ENCODE results near the gene NCOA5. TPM values are rescaled to one million over a fixed set of nuclear protein-coding genes. Genes with fewer than 3 reads are reported as not detected.
A peak's percentile ranks its signal among the peaks of the same experiment; 100 is the strongest.

Gene NCOA5
- total and polyA plus RNA-seq, 5 experiments from 2014 or later: 13.0 to 43.9 (median 36.0) TPM

DNA sequence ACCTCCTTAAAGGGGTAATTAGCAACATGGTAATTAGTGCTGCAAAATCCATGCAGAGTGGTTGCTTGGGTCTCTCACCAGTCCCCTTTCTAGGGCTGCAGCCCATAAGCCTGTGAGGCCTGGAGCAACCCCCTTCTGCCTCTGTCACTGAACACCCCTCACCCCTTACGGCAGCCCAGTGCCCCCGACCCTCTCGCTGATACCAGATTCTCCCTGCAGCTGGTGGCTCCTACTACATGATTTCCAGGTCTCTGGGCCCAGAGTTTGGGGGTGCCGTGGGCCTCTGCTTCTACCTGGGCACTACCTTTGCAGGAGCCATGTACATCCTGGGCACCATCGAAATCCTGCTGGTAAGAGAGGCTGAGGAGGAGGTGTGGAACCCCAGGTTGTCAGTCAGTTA is 52.7 kb downstream of the NCOA5 start:
- H3K36me3 Mint-ChIP-seq: peaks cover 0 to 5% (median 0%) of the 10 kb centered on the region in 3 donors
- H3K27me3 Mint-ChIP-seq: peaks cover 47 to 68% (median 58%) of the 10 kb centered on the region in 5 donors
- no peak overlapping the region for H3K27ac Mint-ChIP-seq
- H3K9me3 Mint-ChIP-seq: peaks cover 0 to 8% (median 0%) of the 10 kb centered on the region in 9 donors
- no peak for DNase-seq
- no peak overlapping the region for H3K4me3 Mint-ChIP-seq
- H3K4me1 Mint-ChIP-seq: peaks cover 0 to 4% (median 0%) of the 10 kb centered on the region in 4 donors
- no peak for ATAC-seq
- POLR2A ChIA-PET: no interaction called here

DNA sequence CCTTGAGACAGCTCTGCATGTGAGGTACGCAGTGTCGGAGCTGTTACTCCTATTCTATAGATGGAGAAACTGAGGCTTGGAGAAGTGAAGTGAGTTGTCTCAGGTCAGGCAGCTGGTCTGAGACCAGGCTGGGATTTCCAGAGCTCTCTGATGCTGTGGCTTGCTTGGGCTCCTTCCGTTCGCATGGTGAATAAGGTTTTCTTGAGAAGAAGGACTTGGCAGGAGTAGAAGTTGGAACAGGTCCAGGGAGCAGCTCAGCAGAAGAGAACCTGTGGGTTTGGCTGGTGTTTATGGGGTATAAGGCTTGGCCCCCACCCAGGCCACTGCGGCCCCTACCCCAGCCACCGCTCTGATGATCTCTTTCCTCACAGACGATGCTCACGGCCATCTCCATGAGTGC is 53.4 kb downstream of the NCOA5 start:
- no peak overlapping the region for H3K4me3 Mint-ChIP-seq
- no peaks in the 10 kb centered on the region for H3K36me3 Mint-ChIP-seq
- H3K27me3 Mint-ChIP-seq: peaks cover 41 to 64% (median 55%) of the 10 kb centered on the region in 5 donors
- no peak overlapping the region for H3K27ac Mint-ChIP-seq
- POLR2A ChIA-PET: no interaction called here
- peaks cover 0 to 1% (median 0%) of the 10 kb centered on the region in 9 donors for H3K9me3 Mint-ChIP-seq
- no peak for DNase-seq
- ATAC-seq: no peak
- peaks cover 0 to 4% (median 0%) of the 10 kb centered on the region in 4 donors for H3K4me1 Mint-ChIP-seq

DNA sequence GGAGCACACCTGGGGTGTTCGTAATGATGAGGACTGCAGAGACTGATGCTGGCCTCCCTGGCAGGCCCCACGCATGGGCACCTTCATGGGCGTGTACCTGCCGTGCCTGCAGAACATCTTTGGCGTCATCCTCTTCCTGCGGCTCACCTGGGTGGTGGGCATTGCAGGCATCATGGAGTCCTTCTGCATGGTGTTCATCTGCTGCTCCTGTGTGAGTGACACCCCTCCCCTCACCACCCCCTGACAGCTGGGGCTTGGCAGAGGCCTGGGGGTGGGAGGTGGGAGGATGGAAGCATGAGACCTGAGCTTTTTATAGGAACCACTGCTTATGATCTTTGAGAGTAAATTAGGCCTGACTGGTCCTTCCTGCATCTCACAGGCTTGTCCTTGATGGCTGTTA is 54.0 kb downstream of the NCOA5 start:
- ATAC-seq (no peak), DNase-seq (no peak)
- Mint-ChIP-seq H3K9me3 (no peaks in the 10 kb centered on the region), H3K27me3 (peaks cover 36 to 64% (median 49%) of the 10 kb centered on the region in 5 donors), H3K4me1 (peaks cover 0 to 4% (median 0%) of the 10 kb centered on the region in 4 donors), H3K4me3 (no peak overlapping the region), H3K27ac (no peak overlapping the region), H3K36me3 (no peaks in the 10 kb centered on the region)
- POLR2A ChIA-PET: no interaction called here

DNA sequence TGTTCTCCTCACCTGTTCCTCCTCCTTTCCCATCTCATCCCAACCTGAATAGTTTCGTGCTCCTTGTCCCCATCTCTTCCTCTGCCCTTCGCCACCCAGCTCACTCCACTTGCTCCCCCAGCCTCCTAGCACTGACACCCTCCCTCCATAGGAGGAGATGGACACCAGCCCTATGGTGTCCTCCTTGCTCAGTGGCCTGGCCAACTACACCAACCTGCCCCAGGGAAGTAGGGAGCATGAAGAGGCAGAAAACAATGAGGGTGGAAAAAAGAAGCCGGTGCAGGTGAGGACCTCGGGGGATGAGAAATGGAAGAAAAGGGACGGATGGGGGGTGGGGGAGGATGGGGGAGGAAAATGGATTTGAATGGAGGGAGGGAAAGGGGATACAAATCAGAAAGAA is 54.5 kb downstream of the NCOA5 start:
- Mint-ChIP-seq H3K27me3 (peaks cover 33 to 63% (median 44%) of the 10 kb centered on the region in 5 donors), H3K27ac (no peak overlapping the region), H3K4me3 (no peak overlapping the region), H3K9me3 (no peaks in the 10 kb centered on the region), H3K36me3 (peaks cover 0 to 2% (median 0%) of the 10 kb centered on the region in 3 donors), H3K4me1 (peaks cover 0 to 4% (median 0%) of the 10 kb centered on the region in 4 donors)
- POLR2A ChIA-PET: no interaction called here
- DNase-seq: no peak
- ATAC-seq: no peak

DNA sequence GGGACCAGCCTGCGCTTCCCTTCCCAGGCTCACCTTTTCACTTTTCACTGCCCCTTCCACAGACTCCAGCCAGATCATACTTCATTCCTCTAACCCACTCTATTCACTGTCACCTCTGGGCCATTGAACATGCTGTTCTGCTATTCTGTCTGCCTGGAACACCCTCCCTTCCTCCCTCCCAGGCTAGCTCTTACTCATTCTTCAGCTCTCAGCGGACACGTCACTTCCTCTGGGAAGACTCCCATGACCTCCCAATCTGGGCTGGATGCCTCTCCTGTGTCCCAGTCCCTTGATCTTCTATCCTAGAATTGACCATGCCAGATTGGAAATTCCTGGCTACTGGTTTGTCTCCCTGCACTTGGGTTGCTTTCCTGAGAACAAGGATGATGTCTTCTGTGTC is 55.7 kb downstream of the NCOA5 start:
- Mint-ChIP-seq H3K4me3 (no peak overlapping the region), H3K36me3 (peaks cover 0 to 2% (median 0%) of the 10 kb centered on the region in 3 donors), H3K27ac (no peak overlapping the region), H3K9me3 (peaks cover 0 to 3% (median 0%) of the 10 kb centered on the region in 9 donors), H3K27me3 (peaks cover 32 to 69% (median 52%) of the 10 kb centered on the region in 5 donors), H3K4me1 (peaks cover 0 to 4% (median 0%) of the 10 kb centered on the region in 4 donors)
- DNase-seq (no peak), ATAC-seq (no peak)
- POLR2A ChIA-PET: no interaction called here

DNA sequence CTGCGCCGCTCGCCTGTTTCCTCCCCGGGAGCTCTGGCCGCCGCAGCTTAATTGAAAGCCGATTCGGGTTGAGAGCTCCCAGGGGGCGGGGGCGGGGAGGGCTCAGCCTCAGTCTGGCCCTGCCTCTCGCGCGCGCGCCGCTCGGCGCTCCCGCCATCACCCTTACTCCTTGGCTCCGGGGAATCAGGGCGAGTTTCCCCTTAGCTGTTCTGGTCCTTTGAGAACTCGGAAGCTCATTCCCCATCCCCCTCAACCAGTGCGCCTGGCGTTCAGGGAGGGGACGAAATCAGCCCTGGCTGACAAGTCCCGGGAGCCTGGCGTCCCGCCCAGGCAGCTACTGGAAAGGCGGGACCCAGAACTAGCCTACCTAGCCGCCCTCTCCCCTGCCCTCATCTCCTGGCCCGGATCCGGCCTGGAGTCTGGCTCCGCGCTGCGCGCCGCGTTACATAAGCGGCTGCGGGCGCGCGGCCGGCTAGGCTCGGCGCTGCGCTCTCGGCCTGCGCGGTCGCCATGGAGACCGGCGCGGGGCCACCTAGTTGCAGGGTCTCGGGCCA is 58.0 kb downstream of the NCOA5 start:
- POLR2A ChIA-PET: no interaction called here
- Mint-ChIP-seq H3K27me3 (peaks cover 35 to 88% (median 61%) of the 10 kb centered on the region in 5 donors), H3K27ac (no peak overlapping the region), H3K36me3 (peaks cover 0 to 2% (median 0%) of the 10 kb centered on the region in 3 donors), H3K4me3 (no peak overlapping the region), H3K4me1 (peaks cover 0 to 4% (median 0%) of the 10 kb centered on the region in 4 donors), H3K9me3 (peaks cover 0 to 3% (median 0%) of the 10 kb centered on the region in 9 donors)
- ATAC-seq (no peak), DNase-seq (no peak)

DNA sequence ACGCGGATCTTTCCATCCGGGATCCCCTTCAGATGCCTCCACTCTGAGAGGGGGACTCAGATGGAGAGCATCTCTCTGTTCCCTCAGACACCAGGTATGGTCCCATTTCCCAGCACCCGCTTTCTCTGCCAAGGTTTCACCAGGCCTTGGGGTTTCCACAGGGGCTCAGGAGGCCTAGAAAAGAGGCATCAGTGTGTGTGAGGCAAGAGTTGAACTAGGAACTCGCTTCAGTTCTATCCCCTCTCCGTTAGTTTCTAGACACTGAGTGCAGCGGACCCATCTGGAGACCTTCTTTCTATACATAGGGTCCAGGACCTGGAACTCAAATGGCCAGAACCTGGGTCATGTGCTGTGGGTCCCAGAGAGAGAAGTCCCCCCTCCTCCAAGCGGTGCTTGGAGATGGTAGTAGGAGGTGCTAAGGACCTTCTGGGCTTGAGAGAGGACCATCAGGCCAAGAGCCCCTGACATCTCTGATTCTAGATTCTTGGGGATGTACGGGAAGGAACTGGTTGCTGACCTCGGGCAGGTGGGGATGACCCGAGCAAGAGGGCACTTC is 58.7 kb downstream of the NCOA5 start:
- ATAC-seq: no peak
- POLR2A ChIA-PET: no interaction called here
- Mint-ChIP-seq H3K27me3 (peaks cover 35 to 87% (median 61%) of the 10 kb centered on the region in 5 donors), H3K36me3 (peaks cover 0 to 2% (median 0%) of the 10 kb centered on the region in 3 donors), H3K27ac (no peak overlapping the region), H3K9me3 (peaks cover 0 to 3% (median 0%) of the 10 kb centered on the region in 9 donors), H3K4me3 (no peak overlapping the region), H3K4me1 (peaks cover 0 to 4% (median 0%) of the 10 kb centered on the region in 4 donors)
- no peak for DNase-seq

DNA sequence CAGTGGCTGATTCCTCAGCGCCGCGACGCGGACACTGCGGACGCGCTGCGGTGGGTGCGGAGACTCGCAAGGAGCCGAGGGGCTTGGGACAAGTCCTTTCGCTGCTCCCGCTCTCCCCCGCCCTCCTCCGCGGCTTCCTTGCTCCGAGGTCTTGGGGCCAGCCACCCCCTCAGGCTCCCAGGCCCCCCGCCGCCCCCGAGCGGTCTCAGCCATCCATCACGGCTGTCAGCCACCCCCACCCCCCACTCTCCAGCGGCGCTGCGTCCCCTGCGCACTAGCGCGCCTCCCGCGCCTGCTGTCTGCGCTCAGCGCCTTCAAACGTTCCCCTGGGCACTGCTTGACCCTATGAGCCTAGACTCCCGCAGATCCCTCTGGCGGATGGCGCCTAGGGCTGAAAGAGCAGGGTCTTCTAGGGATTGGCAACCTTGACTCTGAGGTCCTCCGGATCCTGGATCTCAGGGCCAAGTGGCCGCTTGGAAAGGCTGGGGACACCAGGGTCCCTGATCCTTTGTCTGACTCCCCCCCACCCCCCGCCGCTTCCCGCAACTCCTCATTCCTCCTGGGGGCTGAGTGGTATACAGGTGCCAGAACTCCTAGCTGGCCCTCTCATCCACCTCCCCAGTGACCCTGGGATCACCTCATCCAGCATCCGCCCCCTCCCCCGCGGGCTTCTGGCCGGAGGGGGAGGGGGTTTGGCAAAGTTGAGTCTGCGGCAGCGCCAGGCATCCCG is 59.3 kb downstream of the NCOA5 start:
- H3K27me3 Mint-ChIP-seq: peaks cover 37 to 86% (median 61%) of the 10 kb centered on the region in 5 donors
- H3K4me3 Mint-ChIP-seq: no peak overlapping the region
- ATAC-seq (no peak), DNase-seq (no peak)
- H3K9me3 Mint-ChIP-seq: peaks cover 0 to 3% (median 0%) of the 10 kb centered on the region in 9 donors
- POLR2A ChIA-PET: no interaction called here
- H3K4me1 Mint-ChIP-seq: peaks cover 0 to 4% (median 0%) of the 10 kb centered on the region in 4 donors
- H3K27ac Mint-ChIP-seq: no peak overlapping the region
- peaks cover 0 to 2% (median 0%) of the 10 kb centered on the region in 3 donors for H3K36me3 Mint-ChIP-seq

DNA sequence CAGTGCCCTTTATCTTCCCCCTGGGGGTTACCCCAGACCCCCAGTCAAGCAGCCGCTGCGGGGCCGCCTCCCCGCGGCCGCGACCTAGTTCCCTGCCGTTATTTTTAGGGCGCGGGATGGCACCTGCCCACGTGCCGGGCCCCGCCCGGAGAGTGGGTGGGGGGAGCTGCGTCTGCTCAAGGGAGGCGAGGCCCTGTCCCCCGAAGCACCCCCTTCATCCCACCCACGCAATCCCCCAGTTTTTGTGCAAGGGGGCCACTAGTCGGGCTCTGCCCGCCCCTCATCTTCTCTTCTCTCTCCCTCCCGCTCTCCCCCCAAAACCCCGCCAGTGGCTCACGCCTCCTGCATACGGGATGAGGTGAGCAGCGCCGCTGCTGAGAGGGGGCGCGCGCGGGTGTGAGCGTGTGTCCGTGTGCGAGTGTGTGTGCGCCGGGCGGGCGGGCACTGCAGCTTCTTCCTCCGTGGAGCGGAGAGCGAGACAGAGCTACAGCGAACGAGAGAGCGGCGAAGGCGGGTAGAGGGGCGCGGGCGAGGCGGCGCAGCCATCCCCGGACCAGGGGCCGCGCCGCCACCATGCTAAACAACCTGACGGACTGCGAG is 60.9 kb downstream of the NCOA5 start, which contains the start of gene SLC12A5:
TSS of gene SLC12A5 (plus strand) at position 444 of the 600 bp plus-strand sequence. CDS start at position 574, 130 bp downstream.
- Mint-ChIP-seq H3K4me3 (no peak within 1 kb of the TSS), H3K4me1 (no peaks in the 10 kb centered on the region), H3K36me3 (peaks cover 0 to 2% (median 0%) of the 10 kb centered on the region in 3 donors), H3K9me3 (peaks cover 0 to 3% (median 0%) of the 10 kb centered on the region in 9 donors), H3K27me3 (peaks cover 37 to 85% (median 58%) of the 10 kb centered on the region in 5 donors), H3K27ac (peak within 1 kb of the TSS in 1 of 10 donors; percentile 88)
- POLR2A ChIA-PET: no interaction called here
- DNase-seq (no peak), ATAC-seq (no peak)

DNA sequence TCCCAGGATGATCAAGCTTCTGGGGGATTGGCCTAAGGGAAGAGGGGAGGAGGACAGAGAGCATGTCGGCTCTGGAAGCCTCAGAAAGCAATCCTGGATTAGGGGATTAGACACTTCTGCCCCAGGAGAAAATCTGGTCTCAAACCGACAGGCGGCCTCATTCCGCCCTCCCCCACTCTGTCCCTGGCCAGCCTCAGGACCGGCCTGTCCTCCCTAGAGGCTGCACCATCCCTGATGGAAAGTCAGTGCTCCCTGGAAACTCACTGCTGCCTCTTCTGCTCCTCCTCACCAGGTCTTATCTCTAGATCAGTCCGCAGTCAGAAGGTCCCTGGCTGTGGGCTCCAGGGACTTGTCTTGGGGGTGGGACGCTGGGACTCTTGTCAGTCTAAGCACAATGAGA is 61.7 kb downstream of the NCOA5 start:
- H3K4me3 Mint-ChIP-seq: no peak overlapping the region
- peaks cover 37 to 85% (median 58%) of the 10 kb centered on the region in 5 donors for H3K27me3 Mint-ChIP-seq
- peaks cover 0 to 2% (median 0%) of the 10 kb centered on the region in 3 donors for H3K36me3 Mint-ChIP-seq
- ATAC-seq (no peak), DNase-seq (no peak)
- H3K27ac Mint-ChIP-seq: no peak overlapping the region
- peaks cover 0 to 3% (median 0%) of the 10 kb centered on the region in 9 donors for H3K9me3 Mint-ChIP-seq
- POLR2A ChIA-PET: no interaction called here
- peaks cover 5 to 6% (median 5%) of the 10 kb centered on the region in 4 donors for H3K4me1 Mint-ChIP-seq

DNA sequence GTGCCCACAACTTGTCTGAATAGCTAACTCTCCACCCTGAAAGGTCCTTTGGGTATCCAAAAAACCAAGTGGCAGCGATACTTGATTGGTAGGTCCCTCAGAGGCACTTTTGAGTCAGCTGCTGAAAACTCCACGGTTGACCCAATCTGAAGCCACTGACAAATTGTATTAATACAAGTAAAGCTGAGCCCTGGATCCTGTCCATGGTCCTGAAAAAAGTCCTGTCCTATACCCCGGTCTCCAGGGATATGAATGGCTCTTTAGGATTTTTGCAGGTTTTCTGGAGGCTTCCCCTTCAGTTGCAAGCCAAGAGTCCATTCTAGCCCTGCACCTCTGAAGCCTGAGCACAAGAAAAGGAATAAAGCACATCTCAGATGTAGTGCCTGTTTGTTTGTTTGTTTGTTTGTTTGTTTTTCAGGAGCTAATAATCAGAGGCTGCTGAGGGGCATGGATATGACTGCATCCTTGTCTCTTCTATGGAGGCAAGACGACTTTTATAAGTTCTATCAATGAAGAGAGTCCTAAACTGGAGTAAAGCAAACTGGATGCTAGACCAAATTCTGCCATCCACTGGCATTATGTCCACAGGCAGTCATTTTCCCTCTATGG is 62.4 kb downstream of the NCOA5 start:
- Mint-ChIP-seq H3K9me3 (peaks cover 0 to 3% (median 0%) of the 10 kb centered on the region in 9 donors), H3K27ac (no peak overlapping the region), H3K4me3 (no peak overlapping the region), H3K27me3 (peaks cover 30 to 84% (median 56%) of the 10 kb centered on the region in 5 donors), H3K36me3 (peaks cover 0 to 2% (median 0%) of the 10 kb centered on the region in 3 donors), H3K4me1 (peaks cover 5 to 12% (median 11%) of the 10 kb centered on the region in 4 donors)
- POLR2A ChIA-PET: no interaction called here
- no peak for ATAC-seq
- peak in 2 of 10 donors; percentile 39 to 40 for DNase-seq

DNA sequence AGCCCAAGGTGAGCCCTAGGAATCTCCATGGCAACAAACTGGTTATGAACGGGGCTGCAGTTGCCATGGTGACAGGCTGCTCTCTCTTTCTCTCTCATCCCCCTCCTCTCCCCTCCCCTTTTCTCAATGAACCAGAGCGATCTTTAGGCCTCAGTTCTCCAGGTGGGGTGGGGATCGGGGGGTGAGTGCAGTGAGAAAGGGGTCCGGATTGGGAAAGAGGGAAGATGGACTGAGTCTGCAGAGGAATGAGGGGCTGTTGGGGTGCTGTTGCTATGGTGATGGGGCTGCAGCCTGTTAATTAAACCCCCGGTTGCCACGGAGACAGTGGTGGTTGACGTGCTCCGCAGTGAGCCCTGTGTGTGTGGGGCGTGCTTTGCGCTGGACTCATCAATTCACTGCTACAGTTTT is 64.4 kb downstream of the NCOA5 start:
- ATAC-seq (no peak), DNase-seq (no peak)
- peak overlapping the region in 1 of 10 donors; percentile 29 for H3K27ac Mint-ChIP-seq
- POLR2A ChIA-PET: no interaction called here
- H3K27me3 Mint-ChIP-seq: peaks cover 38 to 83% (median 62%) of the 10 kb centered on the region in 5 donors
- peaks cover 0 to under 1% (median 0%) of the 10 kb centered on the region in 3 donors for H3K36me3 Mint-ChIP-seq
- H3K9me3 Mint-ChIP-seq: peaks cover 0 to 4% (median 0%) of the 10 kb centered on the region in 9 donors
- no peak overlapping the region for H3K4me3 Mint-ChIP-seq
- H3K4me1 Mint-ChIP-seq: peaks cover 9 to 26% (median 24%) of the 10 kb centered on the region in 4 donors
